NOMO-1 (cell line): Measurements from ENCODE around the gene NFIA.

Experiments used
- DNase-seq, 2 experiments: peaks; one replicate each; lab custom pipeline; 2025; ENCODE audit not compliant: unreplicated experiment in 2 of 2; lab: John Stamatoyannopoulos, UW

Gene NFIA

DNA sequence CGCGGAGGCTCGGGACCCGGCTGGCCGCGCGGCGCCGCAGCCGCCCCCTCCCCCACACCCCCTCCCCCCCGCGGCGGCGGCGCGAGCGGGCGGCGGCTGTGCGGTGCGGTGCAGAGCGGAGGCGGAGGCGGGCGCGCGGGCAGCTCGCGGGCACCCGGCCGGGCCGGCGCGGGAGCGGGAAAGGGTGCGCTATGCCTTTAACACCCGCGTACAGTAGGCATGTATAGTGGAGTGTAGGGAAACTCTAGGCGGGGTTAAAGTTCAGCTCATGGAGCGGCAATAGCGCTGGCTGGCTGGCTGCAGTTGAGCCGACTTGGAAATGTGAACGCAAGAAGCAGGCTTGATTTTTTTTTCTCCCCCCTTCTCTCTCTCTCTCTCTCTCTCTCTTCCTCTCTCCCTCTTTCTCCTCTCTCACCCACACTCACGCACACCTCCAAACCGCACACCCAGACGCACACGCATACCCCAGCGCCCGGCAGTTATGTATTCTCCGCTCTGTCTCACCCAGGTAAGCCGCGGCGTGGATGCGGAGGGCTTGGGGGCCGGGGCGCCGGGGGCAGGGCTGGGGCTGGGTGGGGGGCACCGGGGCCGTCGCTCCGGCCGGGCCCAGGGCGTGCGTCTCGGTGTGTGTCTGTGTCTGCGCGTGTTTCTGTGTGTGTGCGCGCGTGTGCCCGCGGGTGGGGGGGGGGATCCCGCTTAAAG, at the start of gene NFIA:
Gene NFIA (plus strand): TSS at position 251 of the 702 bp plus-strand sequence.
- peak; percentile 22 to 33 for DNase-seq

DNA sequence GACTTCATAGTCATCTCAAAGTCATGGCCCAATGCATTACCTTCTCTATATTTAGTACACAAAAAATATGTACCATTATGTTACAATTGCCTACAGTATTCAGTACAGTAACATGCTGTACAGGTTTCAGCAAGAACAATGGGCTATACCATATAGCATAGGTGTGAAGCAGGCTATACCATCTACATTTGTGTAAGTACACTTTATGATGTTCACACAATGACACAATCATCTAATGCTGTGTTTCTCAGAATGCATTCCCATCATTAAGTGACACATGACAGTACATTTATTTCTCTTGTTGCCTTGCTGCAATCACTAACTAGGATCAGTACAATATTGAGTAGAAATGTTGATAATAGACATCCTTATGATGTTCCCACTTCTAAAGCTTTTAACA, 46.5 kb upstream of the NFIA start:
- no peak for DNase-seq

DNA sequence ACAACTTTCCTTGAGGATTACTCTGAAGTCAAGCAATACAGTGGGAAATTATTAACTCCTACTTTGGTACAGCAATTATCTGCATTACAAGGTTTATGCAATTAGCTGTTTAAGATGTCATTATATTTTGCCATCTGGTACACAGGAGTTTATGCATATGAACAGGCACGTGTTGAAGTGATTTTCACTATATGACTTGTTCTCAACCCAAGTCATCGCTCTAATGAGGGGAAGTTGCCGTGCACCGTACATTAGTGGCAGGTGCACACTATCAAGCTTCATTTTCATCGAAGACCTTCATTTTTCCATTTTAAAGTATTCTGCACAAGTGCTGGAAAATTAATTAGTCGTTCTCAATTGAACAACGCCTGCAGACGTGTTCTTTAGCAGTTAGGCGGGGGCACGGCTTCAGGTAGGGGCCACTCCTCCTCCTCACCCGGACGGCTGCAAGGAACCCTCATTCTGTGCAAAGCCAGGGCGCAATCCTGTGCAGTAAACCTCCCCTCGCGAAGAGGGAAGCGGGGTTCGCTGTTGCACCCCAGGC, 39.8 kb upstream of the NFIA start:
- DNase-seq, result no peak

DNA sequence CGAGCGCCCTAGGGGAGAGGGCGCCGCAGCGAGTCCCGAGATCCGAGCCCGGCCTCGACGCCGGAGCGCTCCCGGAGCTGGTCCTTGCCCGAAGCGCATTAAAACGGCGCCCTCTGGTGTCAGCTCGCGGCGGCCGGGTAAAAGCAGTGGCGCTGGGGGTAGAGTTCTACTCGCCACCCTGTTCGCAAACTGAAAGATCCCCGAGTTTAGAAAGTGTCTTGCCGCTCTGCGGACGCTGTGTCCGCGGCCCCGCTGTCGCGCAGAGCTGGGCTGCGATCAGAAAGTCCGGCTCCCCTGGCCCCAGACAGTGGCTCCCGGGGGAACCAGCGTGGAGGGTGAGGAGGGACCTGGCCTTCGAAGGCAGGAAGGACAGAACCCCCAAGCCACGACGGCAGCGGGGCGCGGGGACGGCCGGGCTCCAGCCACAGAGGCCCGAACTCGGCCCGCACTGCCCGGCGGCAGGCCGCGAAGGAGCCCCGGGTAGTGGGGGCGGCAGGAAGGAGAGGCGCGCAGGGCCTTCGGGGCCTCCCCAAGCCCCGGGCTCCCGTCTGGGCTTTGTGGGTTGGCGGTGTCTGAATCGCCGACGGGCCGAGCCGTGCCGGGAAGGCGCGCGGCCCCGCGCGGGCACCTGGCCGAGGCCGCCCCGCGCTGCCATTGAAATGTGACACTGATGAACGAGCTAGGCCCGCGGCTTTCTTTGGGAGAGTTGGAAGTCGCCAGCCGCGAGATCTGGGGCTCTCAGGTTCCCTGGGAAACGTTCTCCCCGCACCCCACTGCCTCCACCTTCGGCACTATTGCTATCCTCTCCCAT, 39.1 kb upstream of the NFIA start:
- peak; percentile 52 to 66 for DNase-seq

DNA sequence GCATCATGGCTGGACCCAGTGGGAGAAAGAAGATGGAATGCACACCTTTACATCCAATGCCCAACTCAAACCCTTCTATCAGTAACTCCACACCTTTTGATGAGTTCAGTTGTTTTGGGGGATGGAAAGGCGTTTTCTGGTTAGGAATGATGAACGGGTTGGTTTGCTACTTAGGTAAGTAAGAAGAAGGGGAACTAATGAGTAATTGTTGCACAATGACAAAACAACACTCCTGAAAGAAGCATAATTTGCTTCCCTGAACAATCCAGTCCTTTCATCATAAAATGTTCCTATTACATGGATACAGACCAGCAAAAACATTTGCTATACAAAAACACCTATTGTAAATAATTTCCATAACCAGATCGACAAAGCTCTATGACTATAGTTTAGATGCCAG, 35.9 kb upstream of the NFIA start:
- DNase-seq, result peak in 1 of 2 experiments; percentile 13

DNA sequence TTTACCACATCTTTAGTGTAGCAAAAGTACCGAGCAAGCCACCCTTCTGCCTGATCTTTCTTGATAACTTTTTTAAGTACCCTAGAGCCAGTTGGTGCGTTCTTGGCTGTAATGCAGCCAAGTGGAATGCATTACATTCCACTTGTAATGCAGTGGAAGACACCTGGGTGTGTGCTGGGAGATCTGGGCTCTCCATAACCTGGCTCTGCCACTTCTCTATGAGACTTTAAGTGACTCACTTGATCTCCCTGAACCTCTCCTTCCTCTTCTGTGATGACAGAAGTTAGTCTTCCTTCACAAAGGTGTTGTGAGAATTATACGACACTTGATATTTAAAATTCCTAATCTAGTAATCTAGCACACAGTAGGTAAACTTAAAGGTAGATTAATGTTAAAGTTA, 35.3 kb upstream of the NFIA start:
- DNase-seq, result no peak

DNA sequence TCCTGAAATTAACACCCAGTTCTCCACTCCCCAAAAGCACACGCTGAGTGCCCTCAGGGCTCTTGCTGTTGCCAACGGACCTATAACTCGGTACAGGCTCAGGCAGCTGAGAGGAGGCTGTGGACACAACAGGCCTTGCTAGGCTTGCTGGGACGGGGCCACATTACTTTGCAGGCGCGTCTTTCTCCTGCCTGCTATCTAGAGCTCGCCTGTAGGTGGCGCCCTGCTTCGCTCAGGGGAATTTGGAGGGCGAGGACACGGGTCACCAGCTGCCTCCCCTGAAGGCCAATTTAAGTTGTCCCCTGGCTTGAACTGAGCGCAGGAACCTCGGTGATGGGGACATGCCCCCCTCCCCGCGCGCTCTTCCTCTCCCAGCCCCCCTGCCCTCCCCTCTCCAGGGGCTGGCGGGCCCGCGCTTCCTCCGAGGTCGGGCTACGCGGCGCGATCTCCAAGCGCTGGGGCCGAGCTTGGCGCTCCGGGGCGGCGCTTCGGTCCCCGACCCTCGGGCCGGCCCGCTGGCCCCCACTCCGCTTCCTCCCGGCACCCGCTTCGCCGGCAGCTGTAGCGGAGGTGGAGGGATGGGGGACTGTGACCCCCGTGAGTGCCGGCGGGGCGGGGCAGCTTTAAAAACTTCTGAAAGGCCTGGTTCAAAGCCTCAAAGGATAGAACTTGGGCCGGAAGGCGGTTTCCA, 32.4 kb upstream of the NFIA start:
- peak; percentile 71 to 82 for DNase-seq

DNA sequence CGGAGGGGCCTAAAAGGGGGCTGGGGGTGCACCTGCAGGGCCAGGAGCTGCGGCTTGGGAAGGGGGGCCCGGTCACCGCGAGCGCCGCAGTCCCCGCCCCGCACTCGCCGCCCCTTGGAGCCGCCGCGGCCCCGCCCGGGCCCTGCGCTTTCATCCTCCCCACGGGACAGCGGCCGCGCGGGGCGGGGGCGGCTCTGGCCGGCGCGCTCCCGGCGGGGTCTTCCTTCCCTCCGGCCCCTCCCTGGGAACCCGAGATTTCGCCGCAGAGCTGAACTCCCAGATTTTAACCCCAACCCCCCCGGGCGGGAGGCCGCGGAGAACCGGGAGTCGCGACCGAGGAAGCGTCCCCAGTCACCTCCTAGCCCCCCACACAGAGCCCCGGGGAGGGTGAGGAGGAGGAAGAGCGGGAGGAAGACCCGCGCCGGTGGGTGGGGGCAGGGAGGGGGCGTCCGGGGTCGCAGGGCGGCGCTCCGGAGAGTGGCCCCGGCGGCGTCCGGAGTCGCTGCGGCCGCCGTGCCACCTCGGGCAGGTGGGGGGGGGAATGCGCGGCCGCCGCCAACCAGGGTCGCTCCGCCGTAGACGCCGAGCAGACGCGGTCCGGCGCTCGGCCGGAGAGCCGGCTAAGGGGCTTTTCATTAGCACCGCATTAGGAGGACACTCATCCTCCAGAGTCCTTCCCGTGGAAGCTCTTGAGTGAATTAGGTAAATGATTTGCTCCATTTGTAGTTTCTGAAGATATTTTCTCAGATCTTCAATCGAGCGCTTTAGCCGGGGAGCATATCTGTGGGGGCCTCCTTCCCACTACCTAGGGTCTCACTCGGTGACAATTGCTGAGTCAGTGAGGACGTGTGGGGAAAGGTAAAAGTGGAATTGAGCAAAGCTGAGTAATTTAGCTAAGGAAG, 31.6 kb upstream of the NFIA start:
- DNase-seq, result no peak

DNA sequence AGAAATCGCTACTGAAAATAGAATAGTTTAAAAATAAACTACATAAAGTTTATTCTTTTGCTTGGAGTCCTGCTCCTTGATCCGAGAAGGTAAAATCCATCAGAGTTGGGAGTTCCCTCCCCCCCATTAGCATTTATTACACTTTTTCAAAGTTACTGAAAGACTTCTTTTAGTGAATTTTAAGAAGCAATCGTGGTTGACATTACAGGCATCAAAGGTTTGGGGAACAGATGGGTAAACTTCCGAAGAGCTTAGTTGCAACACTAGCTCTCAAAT, 31.0 kb upstream of the NFIA start:
- no peak for DNase-seq

DNA sequence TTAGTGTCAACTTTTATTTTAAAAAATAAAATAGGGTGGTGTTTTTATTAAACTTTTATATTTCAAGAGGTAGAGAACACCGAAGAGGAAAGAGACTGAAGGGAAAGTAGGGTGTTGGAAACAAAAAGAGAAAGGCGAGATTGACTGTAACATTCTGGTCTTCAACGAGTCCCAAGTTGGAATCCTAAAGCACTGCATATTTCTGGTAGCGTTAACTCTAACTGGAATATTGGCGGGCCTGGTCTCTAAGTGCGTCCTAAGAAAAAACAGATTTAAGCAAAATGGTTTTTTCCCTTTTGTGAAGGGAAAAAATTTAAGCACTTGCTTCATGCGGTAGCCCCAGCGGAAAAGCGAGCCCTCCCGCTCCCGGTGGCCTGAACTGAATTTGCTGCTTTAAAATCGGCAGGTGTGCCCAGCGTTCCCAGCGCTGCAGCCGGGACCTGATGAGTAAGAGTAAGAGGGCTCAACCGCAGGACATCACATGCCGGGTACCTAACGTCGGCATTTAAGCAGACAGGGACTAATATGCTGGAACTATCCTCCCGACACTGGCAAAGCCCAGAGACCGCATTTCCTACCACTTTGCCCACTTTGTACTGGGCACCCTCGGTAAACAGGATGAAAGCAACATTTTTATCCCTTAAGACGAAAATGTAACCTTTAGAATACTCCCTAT, 30.5 kb upstream of the NFIA start:
- no peak for DNase-seq

DNA sequence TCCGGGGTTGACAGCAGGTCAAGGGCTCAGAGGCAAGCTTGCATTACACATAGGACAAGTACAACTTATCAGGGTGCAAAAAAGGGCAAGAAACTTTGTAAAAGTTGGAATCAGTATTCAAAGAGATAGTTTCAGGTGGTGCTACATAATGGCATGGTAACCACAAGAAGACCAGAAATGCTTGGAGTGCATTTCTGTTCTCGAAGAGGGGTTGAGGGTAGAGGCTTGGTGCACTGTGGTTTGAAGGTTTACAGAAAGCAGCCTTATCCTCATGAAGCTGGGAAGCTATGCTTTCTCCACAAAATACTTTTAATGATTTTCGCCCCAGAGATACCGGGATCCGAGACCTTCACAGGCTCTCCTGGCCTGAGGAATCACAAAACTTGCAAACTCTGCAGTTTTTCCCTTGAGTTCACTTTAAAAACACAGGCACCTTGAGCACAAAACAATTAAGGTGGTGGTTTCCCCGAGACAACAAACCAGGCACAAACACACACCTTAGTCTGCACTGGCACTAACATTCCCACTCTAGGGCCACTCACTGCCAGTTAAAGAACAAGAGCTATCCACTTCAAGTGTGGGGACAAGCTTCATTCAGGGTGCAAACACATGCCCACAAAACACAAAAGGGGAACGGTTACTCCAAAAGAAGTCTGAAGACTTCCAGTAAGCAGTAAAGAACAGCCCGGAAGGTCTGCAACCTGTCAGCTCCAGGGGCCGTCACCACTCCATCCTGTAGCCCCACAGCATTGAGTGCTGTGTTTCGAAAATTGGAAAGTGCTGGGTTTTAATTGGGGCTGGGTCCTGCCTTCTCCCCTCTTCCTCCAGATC, 29.8 kb upstream of the NFIA start:
- no peak for DNase-seq

DNA sequence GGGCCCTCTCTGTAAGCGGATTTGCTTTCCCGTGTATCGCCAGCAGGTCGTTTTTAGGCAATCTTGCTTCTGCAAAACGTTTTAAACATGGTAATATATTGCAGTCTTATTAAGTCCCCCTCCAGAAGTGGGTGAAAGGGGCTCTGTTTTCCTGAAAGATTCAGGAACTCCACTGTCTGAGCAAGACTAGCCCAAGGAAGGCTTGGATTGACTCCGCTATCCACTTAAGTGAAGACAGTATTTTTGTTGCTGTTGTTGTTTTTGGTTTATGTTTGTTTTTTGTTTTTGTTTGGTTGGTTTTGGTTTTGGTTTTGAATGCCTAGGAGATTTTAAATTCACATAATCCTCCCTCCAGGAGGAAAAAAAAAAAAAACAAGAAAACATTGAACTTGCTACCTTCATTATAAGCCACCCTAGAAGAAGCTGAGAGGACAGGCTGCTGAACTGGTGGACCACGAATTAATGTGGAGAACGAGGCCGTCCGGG, 29.1 kb upstream of the NFIA start:
- DNase-seq, result no peak

DNA sequence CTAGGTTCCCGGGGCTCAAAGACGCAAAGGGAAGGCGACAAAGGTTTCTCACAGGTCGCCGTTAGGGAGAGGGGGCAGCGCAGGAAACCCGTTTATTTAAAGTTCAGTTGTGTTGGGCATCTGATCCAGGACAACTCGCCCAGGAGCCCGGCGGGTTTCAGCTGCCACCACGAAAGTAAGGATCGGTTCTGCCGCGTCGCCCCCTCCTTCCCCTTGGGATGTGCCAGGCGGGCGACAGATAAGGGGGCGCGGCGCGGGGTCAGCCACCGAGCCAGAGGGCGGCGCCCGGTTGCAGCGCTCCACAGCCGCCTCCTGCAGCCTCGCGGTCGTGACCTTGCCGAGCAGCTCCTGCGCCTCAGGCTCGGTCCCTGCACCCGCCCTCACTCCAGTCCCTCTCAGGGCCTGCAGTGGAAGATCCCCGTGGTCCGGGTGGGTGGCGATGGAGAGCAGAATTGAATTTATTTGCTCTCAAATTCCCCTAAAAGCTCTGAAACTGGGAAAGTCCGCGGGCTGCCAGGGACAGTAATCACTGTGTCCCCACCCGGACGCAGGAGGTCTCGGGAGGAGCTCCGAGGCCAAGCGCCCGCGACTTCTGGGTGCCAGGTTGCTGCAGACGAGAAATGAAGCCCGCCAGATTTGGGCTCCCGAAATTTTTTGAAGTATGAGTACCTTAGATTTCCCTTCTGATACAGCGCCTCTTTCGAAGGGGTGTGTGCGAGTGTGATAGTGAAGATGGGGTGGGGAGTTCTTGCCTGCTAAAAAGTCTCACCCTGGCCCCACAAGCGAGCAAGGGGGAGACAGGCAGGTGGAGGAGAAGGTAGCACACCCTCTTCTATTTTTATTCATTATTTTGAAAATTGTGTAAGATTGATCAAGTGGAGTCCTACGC, 28.4 kb upstream of the NFIA start:
- no peak for DNase-seq

DNA sequence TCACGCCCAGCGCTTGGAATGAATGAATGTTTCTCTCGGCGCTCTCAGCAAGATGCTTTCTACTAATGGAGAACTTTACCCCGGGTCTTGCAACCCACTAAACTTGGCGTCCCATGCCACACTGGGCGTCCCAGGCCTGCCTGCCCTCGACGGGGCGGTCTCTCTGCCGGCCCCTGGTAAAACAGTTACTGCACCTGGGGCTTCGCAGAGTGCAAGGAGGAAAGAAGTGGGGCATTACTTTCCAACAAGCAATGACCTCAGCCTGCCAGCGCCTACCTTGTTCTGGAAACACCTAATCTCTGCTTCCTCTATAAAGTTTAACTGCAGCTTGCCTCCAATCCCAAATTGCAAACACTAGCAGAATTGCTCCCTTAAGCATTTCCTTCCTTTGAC, 27.8 kb upstream of the NFIA start:
- no peak for DNase-seq

DNA sequence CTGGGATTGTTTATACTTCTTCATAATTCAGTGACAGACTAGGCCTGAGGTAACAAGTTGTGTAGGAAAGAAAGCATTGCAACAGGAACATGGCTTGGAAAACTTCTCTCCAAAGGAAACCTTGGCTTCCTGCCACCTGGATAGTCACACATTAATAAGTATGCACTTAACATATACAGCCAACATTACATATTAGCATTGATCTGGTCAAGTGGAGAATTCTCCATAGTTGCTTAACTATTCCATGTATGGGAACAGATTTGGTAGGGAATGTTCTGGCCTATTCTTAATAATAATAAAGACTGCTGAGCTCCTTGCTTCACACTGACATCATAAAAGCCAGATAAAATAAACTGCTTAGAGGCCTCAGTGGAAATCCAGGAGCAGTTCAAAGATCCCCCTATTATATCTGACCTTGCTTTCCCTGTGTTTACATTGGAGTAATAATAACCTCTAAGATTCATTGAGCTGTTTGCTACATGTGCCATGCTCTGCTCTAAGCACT, 27.2 kb upstream of the NFIA start:
- no peak for DNase-seq

DNA sequence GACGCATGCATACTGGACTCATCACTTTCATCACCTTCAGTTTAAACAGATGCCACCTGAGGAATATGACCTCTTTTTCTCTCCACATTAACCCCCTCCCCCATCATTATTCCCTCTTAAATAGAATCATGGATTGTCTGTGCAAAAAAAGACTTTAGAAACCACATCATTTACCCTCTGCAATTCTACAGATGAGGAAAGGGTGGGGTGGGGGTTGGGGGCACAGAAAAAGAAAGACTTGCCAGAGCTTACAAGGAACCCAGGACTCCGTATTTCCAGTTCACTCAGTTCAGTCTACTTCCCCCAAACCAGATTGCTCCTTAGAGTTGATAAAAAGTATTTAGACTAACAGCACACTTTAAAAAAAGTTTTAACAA, 26.2 kb upstream of the NFIA start:
- DNase-seq, result no peak

DNA sequence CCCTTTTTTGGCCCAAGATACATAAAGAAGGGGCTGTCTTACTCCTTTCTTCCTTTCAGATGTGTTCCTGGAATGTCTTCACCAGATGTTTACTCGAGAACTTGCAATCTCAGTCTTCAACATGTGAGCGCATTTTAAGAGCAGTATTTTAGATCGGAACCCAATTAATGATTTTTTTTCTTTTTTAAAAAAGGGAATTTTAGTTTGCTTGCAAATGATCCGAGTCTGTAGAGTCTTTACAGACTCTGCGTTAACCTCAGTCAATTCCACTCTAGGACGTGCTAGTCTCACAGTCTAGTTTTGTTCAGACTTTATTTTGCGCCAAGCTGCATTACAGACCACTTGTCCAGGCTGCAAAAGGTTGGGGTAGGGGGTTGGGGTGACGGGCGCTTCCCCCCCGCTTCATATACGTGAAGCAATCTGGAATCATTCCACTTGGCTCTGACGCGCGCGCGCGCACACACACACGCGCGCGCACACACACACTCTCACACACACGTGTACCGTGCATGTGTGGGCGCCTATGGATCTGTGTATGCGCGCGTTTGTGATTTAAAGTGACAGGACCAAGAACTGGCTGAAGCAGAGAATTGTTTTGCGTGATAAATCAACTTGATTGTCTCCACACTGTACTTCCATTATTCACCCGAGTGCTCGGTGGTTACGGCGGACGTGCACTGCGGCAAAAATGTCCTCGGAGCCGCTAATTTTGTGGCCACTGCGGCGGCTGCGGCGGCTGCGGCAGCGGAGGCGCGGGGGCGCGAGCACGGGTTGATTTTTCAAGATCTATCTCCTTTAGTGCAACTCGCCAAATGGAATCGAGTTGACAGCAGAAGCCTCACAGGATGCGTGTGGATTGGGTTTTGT, 25.6 kb upstream of the NFIA start:
- peak in 1 of 2 experiments; percentile 30 for DNase-seq
